ENCODE data around the gene GALNT9. TPM values are rescaled to one million over a fixed set of nuclear protein-coding genes. Genes with fewer than 3 reads are reported as not detected.
"Not testable (repeated sequence)": the region's sequence is repeated elsewhere in the genome, so short reads cannot be mapped to it uniquely, and the experiment has no call there.

Gene GALNT9
- polyA plus RNA-seq, 3 donors = not detected

GRCh38 chr12:132305991-132306884 is 23.2 kb downstream of the GALNT9 start:
- no peak overlapping the region for H3K27ac Mint-ChIP-seq
- no peak overlapping the region for H3K9ac ChIP-seq (ENCODE audit: insufficient read depth, low read length, poor library complexity, severe bottlenecking)
- no peaks in the 10 kb centered on the region for H3K4me1 ChIP-seq (ENCODE audit: control insufficient read depth in 1 of 2, insufficient read depth in 2 of 2, low read length in 2 of 2)
- H3K9me3 Mint-ChIP-seq = peaks cover 12 to 49% (median 18%) of the 10 kb centered on the region in 7 donors
- intact Hi-C loops (cut with micrococcal nuclease) = no loop called here
- no peak overlapping the region for H3K4me3 ChIP-seq (replicated peaks in 1 of 3; ENCODE audit: low read depth in 2 of 3, low read length in 3 of 3)
- peaks cover 4 to 26% of the 10 kb centered on the region in 2 donors for H3K9me3 ChIP-seq (replicated peaks in 1 of 2; ENCODE audit: control insufficient read depth in 1 of 2, insufficient read depth in 1 of 2, low read length in 2 of 2)
- H3K4me2 ChIP-seq (replicated peaks; ENCODE audit: extremely low read depth, low read length, poor library complexity, severe bottlenecking) = no peak overlapping the region
- no peak overlapping the region for H3K4me3 Mint-ChIP-seq
- no peaks in the 10 kb centered on the region for H3K4me1 Mint-ChIP-seq
- H3K27me3 ChIP-seq (ENCODE audit: control insufficient read depth in 2 of 2, insufficient read depth in 2 of 2, low read length in 2 of 2) = no peaks in the 10 kb centered on the region
- no peaks in the 10 kb centered on the region for H4K20me1 ChIP-seq (ENCODE audit: insufficient read depth, low read length)
- TF ChIP-seq, protein P1, sequence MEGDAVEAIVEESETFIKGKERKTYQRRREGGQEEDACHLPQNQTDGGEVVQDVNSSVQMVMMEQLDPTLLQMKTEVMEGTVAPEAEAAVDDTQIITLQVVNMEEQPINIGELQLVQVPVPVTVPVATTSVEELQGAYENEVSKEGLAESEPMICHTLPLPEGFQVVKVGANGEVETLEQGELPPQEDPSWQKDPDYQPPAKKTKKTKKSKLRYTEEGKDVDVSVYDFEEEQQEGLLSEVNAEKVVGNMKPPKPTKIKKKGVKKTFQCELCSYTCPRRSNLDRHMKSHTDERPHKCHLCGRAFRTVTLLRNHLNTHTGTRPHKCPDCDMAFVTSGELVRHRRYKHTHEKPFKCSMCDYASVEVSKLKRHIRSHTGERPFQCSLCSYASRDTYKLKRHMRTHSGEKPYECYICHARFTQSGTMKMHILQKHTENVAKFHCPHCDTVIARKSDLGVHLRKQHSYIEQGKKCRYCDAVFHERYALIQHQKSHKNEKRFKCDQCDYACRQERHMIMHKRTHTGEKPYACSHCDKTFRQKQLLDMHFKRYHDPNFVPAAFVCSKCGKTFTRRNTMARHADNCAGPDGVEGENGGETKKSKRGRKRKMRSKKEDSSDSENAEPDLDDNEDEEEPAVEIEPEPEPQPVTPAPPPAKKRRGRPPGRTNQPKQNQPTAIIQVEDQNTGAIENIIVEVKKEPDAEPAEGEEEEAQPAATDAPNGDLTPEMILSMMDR (IDR thresholded peaks at IDR 0.05) = no peak
- no peak overlapping the region for H2AFZ ChIP-seq (ENCODE audit: insufficient read depth, low read depth, low read length, poor library complexity, severe bottlenecking)
- no peak for DNase-seq
- no peaks in the 10 kb centered on the region for H3K79me2 ChIP-seq (ENCODE audit: insufficient read depth, low read length)
- H3K27ac ChIP-seq (ENCODE audit: low read depth in 1 of 2, low read length in 2 of 2) = no peak overlapping the region
- H3K36me3 Mint-ChIP-seq = no peaks in the 10 kb centered on the region
- WGBS (ENCODE audit: insufficient coverage) = 89% methylated on average over 50 of the region's 51 CpGs
- H3K36me3 ChIP-seq (replicated peaks in 1 of 2; ENCODE audit: control insufficient read depth in 1 of 2, insufficient read depth in 2 of 2, low read length in 2 of 2) = no peaks in the 10 kb centered on the region
- H3K27me3 Mint-ChIP-seq (ENCODE audit: low read depth in 3 of 3) = peaks cover 2 to 14% (median 5%) of the 10 kb centered on the region in 3 donors

DNA sequence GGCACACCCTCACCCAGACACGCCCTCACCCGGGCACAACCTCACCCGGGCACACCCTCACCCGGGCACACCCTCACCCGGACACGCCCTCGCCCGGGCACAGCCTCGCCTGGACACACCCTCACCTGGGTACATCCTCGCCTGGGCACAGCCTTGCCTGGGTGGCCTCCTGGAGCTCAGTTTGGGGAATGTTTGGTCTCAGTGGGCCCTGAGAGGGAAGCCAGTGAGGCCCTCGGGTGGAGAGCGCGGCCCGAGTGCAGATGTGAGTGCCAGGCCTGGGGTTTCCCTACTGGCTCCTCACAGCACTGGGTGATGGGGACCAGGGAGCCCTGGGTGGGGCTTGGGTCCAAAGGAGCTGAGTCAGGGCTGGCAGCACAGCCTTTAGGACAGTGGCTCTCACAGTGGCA is 23.8 kb downstream of the GALNT9 start:
- Histone ChIP-seq H3K4me3 (replicated peaks in 1 of 3; ENCODE audit: low read depth in 2 of 3, low read length in 3 of 3) (no peak overlapping the region), H3K27me3 (ENCODE audit: control insufficient read depth in 2 of 2, insufficient read depth in 2 of 2, low read length in 2 of 2) (no peaks in the 10 kb centered on the region), H2AFZ (ENCODE audit: insufficient read depth, low read depth, low read length, poor library complexity, severe bottlenecking) (no peak overlapping the region), H3K4me1 (ENCODE audit: control insufficient read depth in 1 of 2, insufficient read depth in 2 of 2, low read length in 2 of 2) (no peaks in the 10 kb centered on the region), H3K9me3 (replicated peaks in 1 of 2; ENCODE audit: control insufficient read depth in 1 of 2, insufficient read depth in 1 of 2, low read length in 2 of 2) (peaks cover 0 to 19% of the 10 kb centered on the region in 2 donors), H3K79me2 (ENCODE audit: insufficient read depth, low read length) (no peaks in the 10 kb centered on the region), H3K9ac (ENCODE audit: insufficient read depth, low read length, poor library complexity, severe bottlenecking) (no peak overlapping the region), H3K4me2 (replicated peaks; ENCODE audit: extremely low read depth, low read length, poor library complexity, severe bottlenecking) (no peak overlapping the region), H3K36me3 (replicated peaks in 1 of 2; ENCODE audit: control insufficient read depth in 1 of 2, insufficient read depth in 2 of 2, low read length in 2 of 2) (no peaks in the 10 kb centered on the region), H3K27ac (ENCODE audit: low read depth in 1 of 2, low read length in 2 of 2) (no peak overlapping the region), H4K20me1 (ENCODE audit: insufficient read depth, low read length) (no peaks in the 10 kb centered on the region)
- Mint-ChIP-seq H3K36me3 (no peaks in the 10 kb centered on the region), H3K9me3 (peaks cover 7 to 47% (median 12%) of the 10 kb centered on the region in 7 donors), H3K4me3 (no peak overlapping the region), H3K27ac (no peak overlapping the region), H3K4me1 (no peaks in the 10 kb centered on the region), H3K27me3 (ENCODE audit: low read depth in 3 of 3) (peaks cover 2 to 12% (median 4%) of the 10 kb centered on the region in 3 donors)
- TF ChIP-seq, protein P1 (IDR thresholded peaks at IDR 0.05) = no peak
- intact Hi-C loops (cut with micrococcal nuclease) = no loop called here
- WGBS (ENCODE audit: insufficient coverage) = 91% methylated on average over 10 of the region's 14 CpGs
- DNase-seq = no peak

DNA sequence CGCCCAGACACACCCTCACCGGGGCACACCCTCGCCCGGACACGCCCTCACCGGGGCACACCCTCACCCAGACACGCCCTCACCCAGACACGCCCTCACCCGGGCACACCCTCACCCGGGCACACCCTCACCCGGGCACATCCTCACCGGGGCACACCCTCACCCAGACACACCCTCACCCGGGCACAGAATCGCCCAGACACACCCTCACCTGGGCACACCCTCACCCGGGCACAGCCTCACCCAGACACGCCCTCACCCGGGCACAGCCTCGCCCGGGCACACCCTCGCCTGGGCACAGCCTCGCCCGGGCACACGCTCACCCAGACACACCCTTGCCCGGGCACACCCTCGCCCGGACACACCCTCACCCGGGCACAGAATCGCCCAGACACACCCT is 24.5 kb downstream of the GALNT9 start:
- H3K4me3 Mint-ChIP-seq, DNase-seq: not testable (repeated sequence)

More for the DNA sequence above, 24.5 kb downstream of the GALNT9 start:
- H3K36me3 ChIP-seq (replicated peaks in 1 of 2; ENCODE audit: control insufficient read depth in 1 of 2, insufficient read depth in 2 of 2, low read length in 2 of 2); H3K27me3 ChIP-seq (ENCODE audit: control insufficient read depth in 2 of 2, insufficient read depth in 2 of 2, low read length in 2 of 2); H4K20me1 ChIP-seq (ENCODE audit: insufficient read depth, low read length); H2AFZ ChIP-seq (ENCODE audit: insufficient read depth, low read depth, low read length, poor library complexity, severe bottlenecking); H3K4me1 Mint-ChIP-seq; intact Hi-C loops (cut with micrococcal nuclease); H3K79me2 ChIP-seq (ENCODE audit: insufficient read depth, low read length); H3K4me3 ChIP-seq (replicated peaks in 1 of 3; ENCODE audit: low read depth in 2 of 3, low read length in 3 of 3); H3K9ac ChIP-seq (ENCODE audit: insufficient read depth, low read length, poor library complexity, severe bottlenecking); H3K27ac ChIP-seq (ENCODE audit: low read depth in 1 of 2, low read length in 2 of 2); H3K4me2 ChIP-seq (replicated peaks; ENCODE audit: extremely low read depth, low read length, poor library complexity, severe bottlenecking); H3K4me1 ChIP-seq (ENCODE audit: control insufficient read depth in 1 of 2, insufficient read depth in 2 of 2, low read length in 2 of 2); H3K36me3 Mint-ChIP-seq; H3K27ac Mint-ChIP-seq: not testable (repeated sequence)
- no CpG with 5 or more reads among the region's 28 CpGs for WGBS (ENCODE audit: insufficient coverage)
- H3K9me3 Mint-ChIP-seq = peaks cover 6 to 43% (median 11%) of the 10 kb centered on the region in 7 donors
- peaks cover 0 to 17% of the 10 kb centered on the region in 2 donors for H3K9me3 ChIP-seq (replicated peaks in 1 of 2; ENCODE audit: control insufficient read depth in 1 of 2, insufficient read depth in 1 of 2, low read length in 2 of 2)
- H3K27me3 Mint-ChIP-seq (ENCODE audit: low read depth in 3 of 3) = peaks cover 2 to 10% (median 4%) of the 10 kb centered on the region in 3 donors
